Fibroblast of mammary gland (primary cell): ENCODE data around the gene SH3RF2.

Experiments used
- DNase-seq: peaks from one replicate; pipeline ENCODE4 v3.0.0-alpha.2; 2010; ENCODE audit warnings: low read depth
- H3K4me3 ChIP-seq: 2 replicates; pipeline ENCODE4 v1.5.1; 2011; ENCODE audit warnings: low read depth, mild to moderate bottlenecking, low read length, moderate library complexity; ENCODE audit not compliant: control insufficient read depth
- TF ChIP-seq, protein P1 (sequence below): conservative IDR thresholded peaks from 2 replicates; pipeline ENCODE4 v1.5.1; 2011; ENCODE audit warnings: low read depth, low read length, inconsistent platforms; ENCODE audit not compliant: control insufficient read depth, insufficient read depth

Gene SH3RF2

GRCh38 chr5:145979270-145980223, 43.2 kb downstream of the SH3RF2 start:
- no peak for DNase-seq
- H3K4me3 ChIP-seq, result no peak overlapping the region
- TF ChIP-seq, protein P1, sequence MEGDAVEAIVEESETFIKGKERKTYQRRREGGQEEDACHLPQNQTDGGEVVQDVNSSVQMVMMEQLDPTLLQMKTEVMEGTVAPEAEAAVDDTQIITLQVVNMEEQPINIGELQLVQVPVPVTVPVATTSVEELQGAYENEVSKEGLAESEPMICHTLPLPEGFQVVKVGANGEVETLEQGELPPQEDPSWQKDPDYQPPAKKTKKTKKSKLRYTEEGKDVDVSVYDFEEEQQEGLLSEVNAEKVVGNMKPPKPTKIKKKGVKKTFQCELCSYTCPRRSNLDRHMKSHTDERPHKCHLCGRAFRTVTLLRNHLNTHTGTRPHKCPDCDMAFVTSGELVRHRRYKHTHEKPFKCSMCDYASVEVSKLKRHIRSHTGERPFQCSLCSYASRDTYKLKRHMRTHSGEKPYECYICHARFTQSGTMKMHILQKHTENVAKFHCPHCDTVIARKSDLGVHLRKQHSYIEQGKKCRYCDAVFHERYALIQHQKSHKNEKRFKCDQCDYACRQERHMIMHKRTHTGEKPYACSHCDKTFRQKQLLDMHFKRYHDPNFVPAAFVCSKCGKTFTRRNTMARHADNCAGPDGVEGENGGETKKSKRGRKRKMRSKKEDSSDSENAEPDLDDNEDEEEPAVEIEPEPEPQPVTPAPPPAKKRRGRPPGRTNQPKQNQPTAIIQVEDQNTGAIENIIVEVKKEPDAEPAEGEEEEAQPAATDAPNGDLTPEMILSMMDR, result no peak

DNA sequence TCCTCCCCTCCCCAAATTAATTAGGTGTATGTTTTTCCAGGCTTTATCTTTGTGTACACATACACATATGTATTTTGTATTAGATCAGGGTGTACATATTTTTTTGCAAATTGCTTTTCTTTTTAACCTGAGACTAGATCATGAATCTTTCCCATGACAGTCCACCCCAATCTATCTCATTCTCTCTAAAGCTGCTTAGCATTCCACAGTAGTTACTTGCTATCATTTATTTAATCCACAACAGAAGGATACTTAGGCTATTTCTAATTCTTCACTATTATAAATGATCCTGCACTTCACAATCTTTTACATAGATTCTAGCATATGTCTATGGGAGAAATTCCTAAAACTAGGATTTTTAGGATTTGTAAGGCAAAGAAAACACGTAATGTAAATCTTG, 43.9 kb downstream of the SH3RF2 start:
- TF ChIP-seq, protein P1, result no peak
- no peak for DNase-seq
- H3K4me3 ChIP-seq, result no peak overlapping the region

DNA sequence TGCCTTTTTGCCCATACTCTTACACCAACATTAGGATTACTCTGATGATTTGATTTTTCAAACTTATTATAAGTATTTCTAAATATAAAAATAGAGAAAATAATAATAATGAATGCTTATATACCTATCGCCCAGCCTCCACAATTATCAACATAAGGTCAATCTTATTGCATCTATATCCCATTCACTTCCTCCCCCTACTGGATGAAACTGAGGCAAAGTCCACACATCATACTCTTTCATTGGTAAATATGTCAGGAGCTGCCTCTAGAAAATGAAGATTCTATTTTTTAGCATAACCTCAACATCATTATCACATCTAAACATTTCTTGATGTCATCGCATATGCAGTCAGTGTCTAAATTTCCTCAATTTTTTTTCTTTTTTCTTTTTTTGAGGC, 44.3 kb downstream of the SH3RF2 start:
- TF ChIP-seq, protein P1, result peak; percentile 8
- no peak for DNase-seq
- no peak overlapping the region for H3K4me3 ChIP-seq

GRCh38 chr5:145981589-145982571, 45.5 kb downstream of the SH3RF2 start:
- H3K4me3 ChIP-seq, result no peak overlapping the region
- no peak for DNase-seq
- TF ChIP-seq, protein P1, result no peak

DNA sequence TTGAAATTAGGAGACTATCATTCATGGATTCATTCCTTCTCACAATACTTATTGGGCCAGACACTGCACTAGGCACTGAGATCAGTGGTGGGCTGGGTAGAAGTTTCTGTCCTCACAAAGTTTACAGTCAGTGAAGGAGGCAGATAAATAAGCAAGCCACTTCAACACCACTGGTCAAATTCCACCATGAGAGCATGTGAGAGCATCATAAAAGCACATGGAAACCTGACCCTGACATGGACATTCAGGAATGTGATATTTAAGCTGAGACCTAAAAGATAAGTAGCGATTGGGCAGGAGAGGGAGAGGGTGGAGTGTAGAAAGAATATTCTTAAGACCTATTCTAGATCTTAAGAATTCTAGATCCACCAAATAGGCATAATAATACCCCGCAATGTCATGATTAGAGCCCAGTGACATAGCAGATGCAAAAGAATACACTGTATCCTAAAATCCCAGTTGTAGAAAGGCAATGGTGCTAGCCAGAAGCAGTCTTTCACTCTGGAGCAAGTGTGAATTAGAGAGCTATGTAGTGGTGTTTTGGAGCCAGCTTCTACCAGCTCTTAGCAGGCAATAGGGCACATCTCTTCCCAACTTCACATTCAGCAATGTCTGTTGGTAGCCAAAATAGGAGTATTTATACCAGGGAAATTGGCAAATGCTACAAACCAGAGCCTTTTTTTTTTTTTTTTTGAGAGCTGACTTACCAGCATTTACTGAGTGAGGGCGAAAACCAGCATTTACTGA, 46.4 kb downstream of the SH3RF2 start:
- DNase-seq, result no peak
- TF ChIP-seq, protein P1, result no peak
- H3K4me3 ChIP-seq, result no peak overlapping the region

GRCh38 chr5:145983446-145983845, 47.1 kb downstream of the SH3RF2 start:
- TF ChIP-seq, protein P1, result no peak
- H3K4me3 ChIP-seq, result no peak overlapping the region

More at GRCh38 chr5:145983446-145983845, 47.1 kb downstream of the SH3RF2 start:
- no peak for DNase-seq
